Measurements from ENCODE around the gene PEX11B. TPM values are rescaled to one million over a fixed set of nuclear protein-coding genes. Genes with fewer than 3 reads are reported as not detected.

The PEX11B gene
- total and polyA plus RNA-seq, 7 donors, result 19.3 to 36.3 (median 25.8) TPM

- Histone ChIP-seq H3K9me3 (no peaks in the 10 kb centered on the region), H3K27me3 (ENCODE audit: insufficient read depth in 3 of 3, low read length in 2 of 3) (no peaks in the 10 kb centered on the region), H3K27ac (peak overlapping the region; percentile 89), H3K4me1 (peaks cover 64% of the 10 kb centered on the region), H3K36me3 (ENCODE audit: insufficient read depth in 1 of 2, low read depth in 1 of 2) (peaks cover 3 to 26% of the 10 kb centered on the region in 2 donors), H3K4me3 (no peak overlapping the region)
- TF ChIP-seq, protein P1, sequence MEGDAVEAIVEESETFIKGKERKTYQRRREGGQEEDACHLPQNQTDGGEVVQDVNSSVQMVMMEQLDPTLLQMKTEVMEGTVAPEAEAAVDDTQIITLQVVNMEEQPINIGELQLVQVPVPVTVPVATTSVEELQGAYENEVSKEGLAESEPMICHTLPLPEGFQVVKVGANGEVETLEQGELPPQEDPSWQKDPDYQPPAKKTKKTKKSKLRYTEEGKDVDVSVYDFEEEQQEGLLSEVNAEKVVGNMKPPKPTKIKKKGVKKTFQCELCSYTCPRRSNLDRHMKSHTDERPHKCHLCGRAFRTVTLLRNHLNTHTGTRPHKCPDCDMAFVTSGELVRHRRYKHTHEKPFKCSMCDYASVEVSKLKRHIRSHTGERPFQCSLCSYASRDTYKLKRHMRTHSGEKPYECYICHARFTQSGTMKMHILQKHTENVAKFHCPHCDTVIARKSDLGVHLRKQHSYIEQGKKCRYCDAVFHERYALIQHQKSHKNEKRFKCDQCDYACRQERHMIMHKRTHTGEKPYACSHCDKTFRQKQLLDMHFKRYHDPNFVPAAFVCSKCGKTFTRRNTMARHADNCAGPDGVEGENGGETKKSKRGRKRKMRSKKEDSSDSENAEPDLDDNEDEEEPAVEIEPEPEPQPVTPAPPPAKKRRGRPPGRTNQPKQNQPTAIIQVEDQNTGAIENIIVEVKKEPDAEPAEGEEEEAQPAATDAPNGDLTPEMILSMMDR (IDR thresholded peaks at IDR 0.05), result no peak
- ATAC-seq, result peak; percentile 92 to 95 (median 94)
- WGBS, 3 donors, result 31 to 41% (median 33%) methylated on average over 4 of the region's 4 CpGs
- no peak for DNase-seq
- intact Hi-C loops (cut with DNase I), result loop anchor here in 1 of 2 donors (5.0 kb wide), 1 partner anchor 53 kb away; no protein-coding TSS in a partner anchor
Measured at GRCh38 chr1:145949219-145949618, 30.7 kb upstream of the PEX11B start.

DNA sequence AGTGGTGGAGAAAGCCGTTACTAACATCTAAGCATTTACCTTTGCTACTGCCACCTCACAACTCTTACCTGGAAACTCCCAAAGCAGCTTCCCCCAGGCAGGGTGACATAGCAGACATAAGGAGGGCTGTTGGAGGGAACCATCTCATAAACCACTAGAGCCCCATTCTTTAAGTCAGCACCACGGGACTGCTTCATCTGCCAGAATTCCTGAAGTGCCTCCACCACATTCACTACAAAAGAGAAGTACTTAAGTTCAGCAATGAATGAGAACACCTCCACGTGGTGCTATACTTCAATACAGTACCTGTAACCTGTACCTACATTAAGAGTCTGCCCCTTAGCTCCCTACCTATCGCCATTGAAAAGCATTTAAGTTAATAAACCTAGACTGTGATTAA, 29.0 kb upstream of the PEX11B start:
- 65 to 70% (median 70%) methylated on average over 4 of the region's 4 CpGs for WGBS, 3 donors
- no peak for ATAC-seq

GRCh38 chr1:145946477-145946986, 28.0 kb upstream of the PEX11B start:
- no peaks in the 10 kb centered on the region for H3K9me3 ChIP-seq
- TF ChIP-seq, protein P1 (IDR thresholded peaks at IDR 0.05), result no peak
- DNase-seq (no peak), ATAC-seq (no peak)
- WGBS, 3 donors, result 90 to 97% (median 92%) methylated on average over 4 of the region's 4 CpGs
- H3K27ac ChIP-seq, result peak overlapping the region; percentile 19
- intact Hi-C loops (cut with DNase I), result loop anchor here in 1 of 2 donors (5.0 kb wide), 1 partner anchor 56 kb away; no protein-coding TSS in a partner anchor
- peaks cover 43% of the 10 kb centered on the region for H3K4me1 ChIP-seq
- peaks cover 6 to 53% of the 10 kb centered on the region in 2 donors for H3K36me3 ChIP-seq (ENCODE audit: insufficient read depth in 1 of 2, low read depth in 1 of 2)
- H3K27me3 ChIP-seq (ENCODE audit: insufficient read depth in 3 of 3, low read length in 2 of 3), result no peaks in the 10 kb centered on the region
- no peak overlapping the region for H3K4me3 ChIP-seq

More for the DNA sequence above, 29.0 kb upstream of the PEX11B start:
- DNase-seq, result no peak
- intact Hi-C loops (cut with DNase I), result loop anchor here in 1 of 2 donors (5.0 kb wide), 1 partner anchor 55 kb away; no protein-coding TSS in a partner anchor
- TF ChIP-seq, protein P1 (IDR thresholded peaks at IDR 0.05), result no peak
- H3K9me3 ChIP-seq, result no peaks in the 10 kb centered on the region
- no peaks in the 10 kb centered on the region for H3K27me3 ChIP-seq (ENCODE audit: insufficient read depth in 3 of 3, low read length in 2 of 3)
- H3K4me3 ChIP-seq, result no peak overlapping the region
- H3K36me3 ChIP-seq (ENCODE audit: insufficient read depth in 1 of 2, low read depth in 1 of 2), result peaks cover 6 to 42% of the 10 kb centered on the region in 2 donors
- peak overlapping the region; percentile 89 for H3K27ac ChIP-seq
- H3K4me1 ChIP-seq, result peaks cover 53% of the 10 kb centered on the region

DNA sequence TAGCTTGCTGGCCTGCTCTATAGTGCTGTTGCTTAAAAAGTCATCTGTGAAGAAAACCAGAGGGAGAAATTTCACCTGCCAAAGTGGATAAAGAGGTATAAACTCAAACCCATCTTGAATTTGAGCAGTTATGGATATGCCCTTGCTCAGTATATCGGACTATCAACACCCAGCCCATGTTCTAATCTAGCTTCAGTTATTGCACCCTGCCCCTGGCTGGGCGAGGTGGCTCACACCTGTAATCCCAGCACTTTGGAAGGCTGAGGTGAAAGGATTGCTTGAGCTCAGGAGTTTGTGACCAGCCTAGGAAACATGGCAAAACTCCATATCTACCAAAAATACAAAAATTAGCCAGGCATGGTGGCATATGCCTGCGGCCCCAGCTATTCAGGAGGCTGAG, 26.0 kb upstream of the PEX11B start:
- H3K4me3 ChIP-seq, result no peak overlapping the region
- no peak overlapping the region for H3K27ac ChIP-seq
- TF ChIP-seq, protein P1 (IDR thresholded peaks at IDR 0.05), result no peak
- WGBS, 3 donors, result 81 to 93% (median 83%) methylated on average over 3 of the region's 3 CpGs
- H3K4me1 ChIP-seq, result peaks cover 29% of the 10 kb centered on the region
- intact Hi-C loops (cut with DNase I), result no loop called here
- peaks cover 6 to 70% of the 10 kb centered on the region in 2 donors for H3K36me3 ChIP-seq (ENCODE audit: insufficient read depth in 1 of 2, low read depth in 1 of 2)
- DNase-seq, result no peak
- no peak for ATAC-seq
- H3K27me3 ChIP-seq (ENCODE audit: insufficient read depth in 3 of 3, low read length in 2 of 3), result no peaks in the 10 kb centered on the region
- no peaks in the 10 kb centered on the region for H3K9me3 ChIP-seq

DNA sequence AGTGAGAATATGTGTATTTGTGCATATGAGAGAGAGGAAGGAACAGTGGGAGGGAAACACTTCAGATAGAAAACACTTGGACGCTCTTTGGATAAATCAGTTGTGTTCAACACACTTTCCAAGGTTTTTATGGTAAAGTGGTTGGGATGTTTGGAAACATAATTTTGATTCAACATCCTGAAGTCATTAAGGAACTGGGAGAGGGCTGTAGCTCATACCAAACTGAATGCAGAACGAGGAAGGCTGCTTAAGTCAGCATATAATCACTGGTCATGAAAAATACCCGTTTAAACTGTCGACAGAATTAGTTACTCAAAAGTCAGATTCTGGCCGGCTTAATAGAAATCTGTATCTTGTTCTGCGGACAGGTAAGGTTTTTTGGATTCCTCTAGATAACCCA, 24.4 kb upstream of the PEX11B start:
- Histone ChIP-seq H3K27me3 (ENCODE audit: insufficient read depth in 3 of 3, low read length in 2 of 3) (no peaks in the 10 kb centered on the region), H3K9me3 (no peaks in the 10 kb centered on the region), H3K4me3 (no peak overlapping the region), H3K4me1 (peaks cover 13% of the 10 kb centered on the region), H3K27ac (peak overlapping the region; percentile 19), H3K36me3 (ENCODE audit: insufficient read depth in 1 of 2, low read depth in 1 of 2) (peaks cover 6 to 81% of the 10 kb centered on the region in 2 donors)
- intact Hi-C loops (cut with DNase I), result no loop called here
- TF ChIP-seq, protein P1 (IDR thresholded peaks at IDR 0.05), result no peak
- DNase-seq, result no peak
- WGBS, 3 donors, result 81 to 85% (median 82%) methylated on average over 6 of the region's 6 CpGs
- no peak for ATAC-seq

Measured in psoas muscle (tissue), 8 donors.